Astrocyte (in vitro differentiated cells and primary cell): ENCODE results near the gene ODR4.

Experiments used
- EZH2 ChIP-seq: IDR thresholded peaks from 2 replicates; pipeline ENCODE4 v1.6.1; 2012; ENCODE audit warnings: mild to moderate bottlenecking, low read length, inconsistent platforms; ENCODE audit not compliant: insufficient read depth
- TF ChIP-seq, protein P1 (sequence below): IDR thresholded peaks from 2 replicates; pipeline ENCODE4 v1.5.1; 2011; ENCODE audit warnings: low read depth, mild to moderate bottlenecking, inconsistent platforms, low read length, moderate library complexity; ENCODE audit not compliant: insufficient read depth

DNA sequence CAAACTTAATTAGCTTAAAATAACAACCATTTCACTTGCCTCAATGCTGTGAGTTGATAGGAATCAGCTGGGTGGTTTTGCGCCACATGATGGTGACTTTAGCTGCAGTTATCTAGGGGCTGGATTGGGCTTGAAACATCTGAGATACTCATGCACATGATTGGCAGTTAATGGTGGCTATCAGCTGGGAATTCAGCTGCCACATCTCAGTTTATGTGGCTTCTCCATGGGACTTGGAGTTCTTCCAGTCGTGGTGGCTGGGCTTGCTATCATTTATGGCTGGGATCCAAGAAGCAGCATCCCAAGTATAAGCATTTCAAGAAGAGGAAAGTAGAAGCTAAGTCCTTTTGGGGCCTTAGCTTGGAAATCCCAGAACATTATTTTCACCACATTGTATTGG lies 48.9 kb downstream of the ODR4 start:
- TF ChIP-seq, protein P1, sequence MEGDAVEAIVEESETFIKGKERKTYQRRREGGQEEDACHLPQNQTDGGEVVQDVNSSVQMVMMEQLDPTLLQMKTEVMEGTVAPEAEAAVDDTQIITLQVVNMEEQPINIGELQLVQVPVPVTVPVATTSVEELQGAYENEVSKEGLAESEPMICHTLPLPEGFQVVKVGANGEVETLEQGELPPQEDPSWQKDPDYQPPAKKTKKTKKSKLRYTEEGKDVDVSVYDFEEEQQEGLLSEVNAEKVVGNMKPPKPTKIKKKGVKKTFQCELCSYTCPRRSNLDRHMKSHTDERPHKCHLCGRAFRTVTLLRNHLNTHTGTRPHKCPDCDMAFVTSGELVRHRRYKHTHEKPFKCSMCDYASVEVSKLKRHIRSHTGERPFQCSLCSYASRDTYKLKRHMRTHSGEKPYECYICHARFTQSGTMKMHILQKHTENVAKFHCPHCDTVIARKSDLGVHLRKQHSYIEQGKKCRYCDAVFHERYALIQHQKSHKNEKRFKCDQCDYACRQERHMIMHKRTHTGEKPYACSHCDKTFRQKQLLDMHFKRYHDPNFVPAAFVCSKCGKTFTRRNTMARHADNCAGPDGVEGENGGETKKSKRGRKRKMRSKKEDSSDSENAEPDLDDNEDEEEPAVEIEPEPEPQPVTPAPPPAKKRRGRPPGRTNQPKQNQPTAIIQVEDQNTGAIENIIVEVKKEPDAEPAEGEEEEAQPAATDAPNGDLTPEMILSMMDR: no peak
- TF ChIP-seq EZH2: no peak
